ENCODE results near the gene SLC6A11. TPM values are rescaled to one million over a fixed set of nuclear protein-coding genes. Genes with fewer than 3 reads are reported as not detected.

The SLC6A11 gene
- total and polyA plus RNA-seq, 3 donors from 2014 or later = 2.0 to 6.9 (median 3.9) TPM

GRCh38 chr3:10948326-10948725 is 132.3 kb downstream of the SLC6A11 start:
- Histone ChIP-seq H3K4me3 (no peak overlapping the region), H3K27me3 (no peaks in the 10 kb centered on the region), H3K36me3 (ENCODE audit: low read depth, missing control alignments) (no peaks in the 10 kb centered on the region), H3K9me3 (no peaks in the 10 kb centered on the region), H3K27ac (no peak overlapping the region), H3K4me1 (peaks cover 12% of the 10 kb centered on the region)
- WGBS, 2 donors = 82 to 85% methylated on average over 6 of the region's 6 CpGs
- DNase-seq = no peak
- intact Hi-C loops (cut with DNase I; ENCODE audit: low total_unique reads) = loop anchor here (5.0 kb wide), 1 partner anchor 109 kb away; no protein-coding TSS in a partner anchor
- no peak for TF ChIP-seq CTCF (IDR thresholded peaks at IDR 0.05)
- no peak for TF ChIP-seq POLR2A (IDR thresholded peaks at IDR 0.05)

GRCh38 chr3:10949197-10949596 is 133.2 kb downstream of the SLC6A11 start:
- H3K4me3 ChIP-seq = no peak overlapping the region
- 52 to 59% methylated on average over 15 to 19 of the region's 19 CpGs for WGBS, 2 donors
- peak; percentile 77 for DNase-seq
- TF ChIP-seq POLR2A (IDR thresholded peaks at IDR 0.05) (no peak), CTCF (IDR thresholded peaks at IDR 0.05) (no peak)
- H3K36me3 ChIP-seq (ENCODE audit: low read depth, missing control alignments) = no peaks in the 10 kb centered on the region
- peaks cover 12% of the 10 kb centered on the region for H3K4me1 ChIP-seq
- no peaks in the 10 kb centered on the region for H3K27me3 ChIP-seq
- intact Hi-C loops (cut with DNase I; ENCODE audit: low total_unique reads) = loop anchor here (5.0 kb wide), 1 partner anchor 108 kb away; no protein-coding TSS in a partner anchor
- H3K27ac ChIP-seq = no peak overlapping the region
- H3K9me3 ChIP-seq = no peaks in the 10 kb centered on the region

GRCh38 chr3:10950476-10951294 is 134.7 kb downstream of the SLC6A11 start:
- H3K4me1 ChIP-seq = peaks cover 14% of the 10 kb centered on the region
- DNase-seq = peak; percentile 71

GRCh38 chr3:10951295-10951926 is 135.4 kb downstream of the SLC6A11 start:
- 78 to 82% methylated on average over 5 to 7 of the region's 7 CpGs for WGBS, 2 donors
- no peaks in the 10 kb centered on the region for H3K27me3 ChIP-seq
- intact Hi-C loops (cut with DNase I; ENCODE audit: low total_unique reads) = no loop called here
- no peak for TF ChIP-seq POLR2A (IDR thresholded peaks at IDR 0.05)
- TF ChIP-seq CTCF (IDR thresholded peaks at IDR 0.05) = no peak
- DNase-seq = no peak
- no peak overlapping the region for H3K4me3 ChIP-seq
- H3K4me1 ChIP-seq = peaks cover 17% of the 10 kb centered on the region
- no peaks in the 10 kb centered on the region for H3K9me3 ChIP-seq
- no peaks in the 10 kb centered on the region for H3K36me3 ChIP-seq (ENCODE audit: low read depth, missing control alignments)
- no peak overlapping the region for H3K27ac ChIP-seq

More at GRCh38 chr3:10950476-10951294, 134.7 kb downstream of the SLC6A11 start:
- 58 to 61% methylated on average over 11 to 12 of the region's 12 CpGs for WGBS, 2 donors
- TF ChIP-seq CTCF (IDR thresholded peaks at IDR 0.05) (peak; percentile 35 to 62 (median 59)), POLR2A (IDR thresholded peaks at IDR 0.05) (no peak)
- Histone ChIP-seq H3K9me3 (no peaks in the 10 kb centered on the region), H3K36me3 (ENCODE audit: low read depth, missing control alignments) (no peaks in the 10 kb centered on the region), H3K27ac (no peak overlapping the region), H3K27me3 (no peaks in the 10 kb centered on the region), H3K4me3 (no peak overlapping the region)
- intact Hi-C loops (cut with DNase I; ENCODE audit: low total_unique reads) = no loop called here
